SK-N-SH (cell line): ENCODE data around the gene TTYH3. TPM values are rescaled to one million over a fixed set of nuclear protein-coding genes. Genes with fewer than 3 reads are reported as not detected.

Source experiments
- CTCF ChIA-PET: fragments of 300-600, 350-600 bp; formaldehyde crosslinking; extraction: SDS; loops from one replicate; lab custom pipeline; 2021; lab: Yijun Ruan, JAX
- POLR2A ChIA-PET: fragments of 350-600 bp; sonication (Branson Sonifier 250); formaldehyde crosslinking; extraction: SDS; loops from one replicate; lab custom pipeline; 2020; ENCODE audit warnings: antibody characterized with exemption, inconsistent platforms; lab: Yijun Ruan, JAX
- DNase-seq: peaks from one replicate; pipeline ENCODE4 v3.0.0; 2012
- H2AFZ ChIP-seq: fragments of 200-600 bp; sonication (generic); 2 replicates; pipeline ENCODE4 v1.8.1; 2016; ENCODE audit warnings: antibody characterized with exemption, mild to moderate bottlenecking, low read depth
- H3F3A ChIP-seq: fragments of 200-600 bp; sonication (generic); replicated peaks from 2 replicates; pipeline ENCODE3; 2016; ENCODE audit warnings: antibody characterized with exemption, mild to moderate bottlenecking; ENCODE audit not compliant: insufficient read depth
- H3K27ac ChIP-seq, 2 experiments: fragments of 200-500 bp in 1 of 2; fragments of 200-600 bp in 1 of 2; sonication (Bioruptor generic) in 1 of 2; sonication (generic), shearing (Covaris generic) in 1 of 2; 2 replicates each; pipeline versions ENCODE4 v1.5.1 to v1.6.1; 2014 to 2016; ENCODE audit warnings: low read depth in 2 of 2, inconsistent platforms in 1 of 2, low read length in 1 of 2, mild to moderate bottlenecking in 1 of 2, mixed read lengths in 1 of 2
- H3K27me3 ChIP-seq: fragments of 200-600 bp; sonication (generic), shearing (Covaris generic); 2 replicates; pipeline ENCODE4 v1.6.1; 2016; ENCODE audit warnings: mixed run types; ENCODE audit not compliant: insufficient read depth
- H3K36me3 ChIP-seq, 2 experiments: fragments of 200-500 bp in 1 of 2; fragments of 200-600 bp in 1 of 2; sonication (Bioruptor generic) in 1 of 2; sonication (generic) in 1 of 2; replicated peaks in 1 of 2; 2 replicates each; pipeline versions ENCODE3 to v1.5.1; 2014 to 2016; ENCODE audit warnings: low read length in 1 of 2, mild to moderate bottlenecking in 1 of 2; ENCODE audit not compliant: insufficient read depth in 2 of 2, control insufficient read depth in 1 of 2
- H3K4me1 ChIP-seq, 2 experiments: fragments of 200-500 bp in 1 of 2; fragments of 200-600 bp in 1 of 2; sonication (Bioruptor generic) in 1 of 2; sonication (generic), shearing (Covaris generic) in 1 of 2; 2 replicates each; pipeline versions ENCODE4 v1.5.1 to v1.6.1; 2014 to 2016; ENCODE audit warnings: low read depth in 1 of 2, low read length in 1 of 2, mixed run types in 1 of 2; ENCODE audit not compliant: insufficient read depth in 2 of 2, control insufficient read depth in 1 of 2
- H3K4me2 ChIP-seq: fragments of 200-600 bp; sonication (generic), shearing (Covaris generic); 2 replicates; pipeline ENCODE4 v1.6.1; 2017; ENCODE audit warnings: mixed run types
- H3K4me3 ChIP-seq, 2 experiments: fragments of 200-500 bp in 1 of 2; fragments of 200-600 bp in 1 of 2; sonication (Bioruptor generic) in 1 of 2; sonication (generic), shearing (Covaris generic) in 1 of 2; 2 replicates each; pipeline versions ENCODE4 v1.5.1 to v1.8.1; 2014 to 2016; ENCODE audit warnings: low read depth in 2 of 2, inconsistent platforms in 1 of 2, low read length in 1 of 2, mild to moderate bottlenecking in 1 of 2, mixed read lengths in 1 of 2, moderate library complexity in 1 of 2
- H3K79me2 ChIP-seq: fragments of 200-600 bp; sonication (generic); 2 replicates; pipeline ENCODE4 v1.8.1; 2017; ENCODE audit warnings: mild to moderate bottlenecking; ENCODE audit not compliant: insufficient read depth
- H3K9ac ChIP-seq: fragments of 200-600 bp; sonication (generic); 2 replicates; pipeline ENCODE4 v1.6.1; 2017; ENCODE audit warnings: mixed run types
- H3K9me2 ChIP-seq: fragments of 200-600 bp; sonication (generic); 2 replicates; pipeline ENCODE4 v1.6.1; 2017; ENCODE audit warnings: mixed run types
- H3K9me3 ChIP-seq: fragments of 200-600 bp; sonication (generic); 2 replicates; pipeline ENCODE4 v1.6.1; 2017; ENCODE audit warnings: mixed run types, mild to moderate bottlenecking, moderate library complexity
- H4K20me1 ChIP-seq: fragments of 200-600 bp; sonication (generic); 2 replicates; pipeline ENCODE4 v1.6.1; 2017; ENCODE audit warnings: mild to moderate bottlenecking, mixed run types; ENCODE audit not compliant: insufficient read depth
- EP300 ChIP-seq, 2 experiments: IDR thresholded peaks; 2 replicates each; pipeline versions ENCODE4 v1.4.0 to v1.6.1; 2012; ENCODE audit warnings: borderline replicate concordance in 1 of 2, low read depth in 1 of 2, low read length in 1 of 2
- FOSL2 ChIP-seq: IDR thresholded peaks from 2 replicates; pipeline ENCODE4 v1.4.0; 2012; ENCODE audit warnings: low read depth, mild to moderate bottlenecking, moderate library complexity, borderline replicate concordance
- FOXM1 ChIP-seq: IDR thresholded peaks from 2 replicates; pipeline ENCODE4 v1.4.0; 2012; ENCODE audit warnings: low read depth, mild to moderate bottlenecking
- GATA2 ChIP-seq: sonication (generic); formaldehyde crosslinking; IDR thresholded peaks from 2 replicates; pipeline ENCODE4 v1.5.0; 2020; ENCODE audit warnings: mild to moderate bottlenecking, missing genetic modification reagents
- JUND ChIP-seq: IDR thresholded peaks from 2 replicates; pipeline ENCODE4 v1.4.0; 2012
- RCOR1 ChIP-seq: fragments of 150-350 bp; IDR thresholded peaks from 2 replicates; pipeline ENCODE4 v1.6.1; 2017; ENCODE audit warnings: antibody characterized with exemption, low read length
- REST ChIP-seq: IDR thresholded peaks from 2 replicates; pipeline ENCODE4 v1.6.1; 2012; ENCODE audit warnings: mild to moderate bottlenecking, low read depth, low read length, moderate library complexity
- RXRA ChIP-seq: IDR thresholded peaks from 2 replicates; pipeline ENCODE4 v1.4.0; 2012; ENCODE audit warnings: low read depth, mild to moderate bottlenecking, borderline replicate concordance
- SMC3 ChIP-seq: IDR thresholded peaks from 2 replicates; pipeline ENCODE4 v1.6.1; 2012; ENCODE audit warnings: low read depth, low read length, improper control_type of control experiment
- TCF12 ChIP-seq: IDR thresholded peaks from 2 replicates; pipeline ENCODE4 v1.4.0; 2012
- TEAD4 ChIP-seq: IDR thresholded peaks from 2 replicates; pipeline ENCODE4 v1.4.0; 2012; ENCODE audit warnings: mild to moderate bottlenecking, borderline replicate concordance; ENCODE audit not compliant: insufficient read depth
- WGBS: methylation state at CpG from one replicate; pipeline ENCODE4 v1.1.6; 2017; ENCODE audit warnings: low lambda C conversion rate; 5-methylcytosine and 5-hydroxymethylcytosine counted together
- polyA plus RNA-seq, 3 experiments: library from polyadenylated mRNA; depleted of rRNA; stranded (reverse); fragments of >200 nt; gene quantifications; 2 replicates each; pipeline ENCODE4 v1.2.3, GENCODE V29; 2012
- TF ChIP-seq, protein P1 (sequence below): fragments of 200-600 bp; sonication (generic); IDR thresholded peaks from 2 replicates; pipeline ENCODE4 v1.6.1; 2017; ENCODE audit warnings: antibody characterized with exemption, mild to moderate bottlenecking, moderate library complexity
- TF ChIP-seq, protein P2 (sequence below): fragments of 150-350 bp; IDR thresholded peaks from 2 replicates; pipeline ENCODE4 v1.6.1; 2017; ENCODE audit warnings: antibody characterized with exemption, low read length, low read depth, borderline replicate concordance

Gene TTYH3
- polyA plus RNA-seq, 1 of the 3 experiments (the other 2 are of a cell fraction) = 105 TPM

DNA sequence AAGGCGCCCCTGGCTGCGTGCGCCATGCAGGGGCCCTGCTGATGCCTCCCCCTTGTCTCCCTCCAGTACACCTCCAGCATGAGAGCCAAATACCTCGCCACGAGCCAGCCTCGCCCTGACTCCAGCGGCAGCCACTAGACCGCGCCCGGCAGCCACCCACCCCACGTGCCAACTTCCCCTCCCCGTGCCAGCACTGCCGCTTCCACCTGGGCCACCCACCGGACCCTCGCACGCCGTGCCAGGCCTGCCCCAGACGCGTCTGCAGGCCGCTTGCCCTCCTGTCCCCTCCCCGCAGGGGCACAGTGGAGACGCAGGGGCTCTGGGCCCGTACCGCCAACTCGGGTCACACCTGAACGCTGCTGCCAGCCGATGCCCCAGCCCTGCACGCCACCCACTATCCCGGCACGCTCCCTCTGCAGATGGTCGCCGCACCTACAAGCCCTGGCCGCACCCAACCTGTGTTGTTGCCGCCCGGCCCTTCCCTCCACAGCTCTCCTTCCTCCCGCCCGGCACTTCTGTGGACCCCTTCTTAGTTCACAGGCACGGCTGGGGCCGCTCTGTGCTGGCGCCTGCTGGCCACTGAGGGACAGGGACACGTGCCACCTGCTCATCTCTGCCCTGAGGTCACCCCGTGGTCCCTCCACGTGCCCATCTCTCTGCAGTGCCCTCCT is 30.0 kb downstream of the TTYH3 start (continued):
- TF ChIP-seq, protein P1, sequence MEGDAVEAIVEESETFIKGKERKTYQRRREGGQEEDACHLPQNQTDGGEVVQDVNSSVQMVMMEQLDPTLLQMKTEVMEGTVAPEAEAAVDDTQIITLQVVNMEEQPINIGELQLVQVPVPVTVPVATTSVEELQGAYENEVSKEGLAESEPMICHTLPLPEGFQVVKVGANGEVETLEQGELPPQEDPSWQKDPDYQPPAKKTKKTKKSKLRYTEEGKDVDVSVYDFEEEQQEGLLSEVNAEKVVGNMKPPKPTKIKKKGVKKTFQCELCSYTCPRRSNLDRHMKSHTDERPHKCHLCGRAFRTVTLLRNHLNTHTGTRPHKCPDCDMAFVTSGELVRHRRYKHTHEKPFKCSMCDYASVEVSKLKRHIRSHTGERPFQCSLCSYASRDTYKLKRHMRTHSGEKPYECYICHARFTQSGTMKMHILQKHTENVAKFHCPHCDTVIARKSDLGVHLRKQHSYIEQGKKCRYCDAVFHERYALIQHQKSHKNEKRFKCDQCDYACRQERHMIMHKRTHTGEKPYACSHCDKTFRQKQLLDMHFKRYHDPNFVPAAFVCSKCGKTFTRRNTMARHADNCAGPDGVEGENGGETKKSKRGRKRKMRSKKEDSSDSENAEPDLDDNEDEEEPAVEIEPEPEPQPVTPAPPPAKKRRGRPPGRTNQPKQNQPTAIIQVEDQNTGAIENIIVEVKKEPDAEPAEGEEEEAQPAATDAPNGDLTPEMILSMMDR = 0 out of 2 replicates have a peak, but pooled peaks have one; percentile 13
- TF ChIP-seq RCOR1 = no peak

DNA sequence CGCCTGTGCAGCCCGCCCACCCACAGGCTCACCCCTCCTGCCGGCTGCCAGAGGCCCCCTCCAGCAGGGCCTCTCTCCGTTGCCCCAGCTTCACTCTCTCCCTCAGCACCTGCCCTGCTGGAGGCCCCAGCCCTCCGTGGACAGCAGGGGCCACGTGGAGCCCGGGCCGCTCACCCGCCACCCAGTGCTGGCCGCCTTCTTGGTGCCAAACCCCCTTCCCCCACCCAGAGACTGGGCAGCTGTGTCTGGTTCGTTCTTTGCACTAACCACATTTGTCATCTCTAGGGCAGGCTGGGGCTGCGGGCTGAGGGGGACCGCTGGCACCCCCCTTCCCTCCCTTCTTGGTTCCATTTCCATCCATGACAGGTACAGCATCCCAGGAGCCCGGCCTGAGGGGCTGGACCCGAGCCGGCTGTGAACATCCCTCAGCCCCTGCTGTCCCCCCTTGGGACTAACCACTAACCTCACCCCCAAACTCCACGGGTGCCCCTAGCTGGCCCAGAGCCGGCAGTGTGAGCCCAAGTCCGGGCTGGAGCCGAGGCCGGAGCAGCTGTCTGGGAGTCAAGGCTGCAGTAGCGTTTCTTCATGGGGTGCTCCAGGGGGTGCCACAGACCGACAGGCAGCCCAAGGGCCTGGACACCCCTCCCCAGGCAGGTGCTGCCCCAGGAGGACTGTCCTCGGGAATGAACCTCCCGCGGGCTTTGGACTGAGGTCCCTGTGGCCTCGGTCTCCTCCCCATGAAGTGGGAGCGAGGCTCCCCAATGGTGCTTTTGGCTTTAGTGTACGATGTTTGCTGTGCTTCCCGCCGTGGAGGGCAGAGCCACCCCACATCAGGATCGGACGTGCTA is 30.7 kb downstream of the TTYH3 start:
- Histone ChIP-seq H3K9me3 (no peaks in the 10 kb centered on the region), H3K4me1 (peaks cover 0 to 39% of the 10 kb centered on the region in 2 experiments; a peak in 1 of 4 replicates), H3K9me2 (no peaks in the 10 kb centered on the region), H3K27ac (peak overlapping the region in 1 of 2 experiments; percentile 63; a peak in 1 of 4 replicates), H3K4me2 (no peak overlapping the region), H3K27me3 (no peaks in the 10 kb centered on the region), H3K36me3 (peaks cover 7 to 59% of the 10 kb centered on the region in 2 experiments), H3K79me2 (no peaks in the 10 kb centered on the region), H2AFZ (no peak overlapping the region), H3K4me3 (no peak overlapping the region; a peak in 1 of 4 replicates), H4K20me1 (peaks cover 47% of the 10 kb centered on the region), H3F3A (no peaks in the 10 kb centered on the region), H3K9ac (no peak overlapping the region)
- DNase-seq = no peak
- ChIA-PET CTCF (interaction anchor here (0.6 to 4.9 kb wide), 11 partner anchors 8 to 212 kb away, joined by 3 to 38 read pairs (median 4); no protein-coding TSS in a partner anchor), POLR2A (no interaction called here)
- WGBS = 88% methylated on average over 32 of the region's 33 CpGs
- TF ChIP-seq GATA2 (CRISPR knock-in tag) = no peak
- no peak for TF ChIP-seq JUND
- no peak for TF ChIP-seq SMC3
- TF ChIP-seq, protein P2, sequence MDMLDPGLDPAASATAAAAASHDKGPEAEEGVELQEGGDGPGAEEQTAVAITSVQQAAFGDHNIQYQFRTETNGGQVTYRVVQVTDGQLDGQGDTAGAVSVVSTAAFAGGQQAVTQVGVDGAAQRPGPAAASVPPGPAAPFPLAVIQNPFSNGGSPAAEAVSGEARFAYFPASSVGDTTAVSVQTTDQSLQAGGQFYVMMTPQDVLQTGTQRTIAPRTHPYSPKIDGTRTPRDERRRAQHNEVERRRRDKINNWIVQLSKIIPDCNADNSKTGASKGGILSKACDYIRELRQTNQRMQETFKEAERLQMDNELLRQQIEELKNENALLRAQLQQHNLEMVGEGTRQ = no peak
- TF ChIP-seq RXRA = no peak
- TF ChIP-seq FOXM1 = no peak
- no peak for TF ChIP-seq REST
- no peak for TF ChIP-seq FOSL2
- no peak for TF ChIP-seq TCF12
- TF ChIP-seq TEAD4 = no peak
- TF ChIP-seq EP300 (IDR thresholded peaks at IDR 0.05; ENCODE audit: borderline replicate concordance in 1 of 2, low read depth in 1 of 2, low read length in 1 of 2) = no peak
